ENCODE measurements around the gene OSBPL8.

The OSBPL8 gene

GRCh38 chr12:76546889-76547288 lies 12.7 kb downstream of the OSBPL8 start:
- no peak for DNase-seq (ENCODE audit: low read depth, low spot score)
- no peak overlapping the region for H3K4me3 ChIP-seq (ENCODE audit: low read depth, low read length)
- TF ChIP-seq CTCF (IDR thresholded peaks at IDR 0.05; ENCODE audit: insufficient read depth, low read length, missing control alignments): no peak
- CTCF ChIA-PET: interaction anchor here (0.8 to 1.3 kb wide), 2 partner anchors 11 to 75 kb away, joined by 3 read pairs; no protein-coding TSS in a partner anchor
- POLR2A ChIA-PET: interaction anchor here (0.6 kb wide), 1 partner anchor 882 kb away, joined by 4 read pairs; no protein-coding TSS in a partner anchor

- H3K4me3 ChIP-seq (ENCODE audit: low read depth, low read length): no peak overlapping the region
- no peak for TF ChIP-seq CTCF (IDR thresholded peaks at IDR 0.05; ENCODE audit: insufficient read depth, low read length, missing control alignments)
- ChIA-PET CTCF (no interaction called here), POLR2A (no interaction called here)
- DNase-seq (ENCODE audit: low read depth, low spot score): no peak
Observed at GRCh38 chr12:76545486-76545885, 14.1 kb downstream of the OSBPL8 start.

- no peak for DNase-seq (ENCODE audit: low read depth, low spot score)
- ChIA-PET CTCF (no interaction called here), POLR2A (no interaction called here)
Observed at GRCh38 chr12:76544601-76545261, 14.8 kb downstream of the OSBPL8 start.

GRCh38 chr12:76543813-76544347 lies 15.7 kb downstream of the OSBPL8 start:
- ChIA-PET CTCF (no interaction called here), POLR2A (no interaction called here)
- H3K4me3 ChIP-seq (ENCODE audit: low read depth, low read length): no peak overlapping the region
- TF ChIP-seq CTCF (IDR thresholded peaks at IDR 0.05; ENCODE audit: insufficient read depth, low read length, missing control alignments): no peak
- DNase-seq (ENCODE audit: low read depth, low spot score): no peak

More at GRCh38 chr12:76544601-76545261, 14.8 kb downstream of the OSBPL8 start:
- no peak overlapping the region for H3K4me3 ChIP-seq (ENCODE audit: low read depth, low read length)
- TF ChIP-seq CTCF (IDR thresholded peaks at IDR 0.05; ENCODE audit: insufficient read depth, low read length, missing control alignments): no peak

GRCh38 chr12:76542908-76543307 lies 16.7 kb downstream of the OSBPL8 start:
- DNase-seq (ENCODE audit: low read depth, low spot score): no peak
- no peak overlapping the region for H3K4me3 ChIP-seq (ENCODE audit: low read depth, low read length)
- ChIA-PET CTCF (interaction anchor here (0.7 kb wide), 2 partner anchors 16 to 142 kb away, joined by 3 read pairs; partner anchors contain the start of gene OSBPL8), POLR2A (no interaction called here)
- no peak for TF ChIP-seq CTCF (IDR thresholded peaks at IDR 0.05; ENCODE audit: insufficient read depth, low read length, missing control alignments)

- ChIA-PET CTCF (interaction anchor here (1.4 kb wide), 1 partner anchor 48 kb away, joined by 5 read pairs; no protein-coding TSS in a partner anchor), POLR2A (no interaction called here)
- H3K4me3 ChIP-seq (ENCODE audit: low read depth, low read length): no peak overlapping the region
- no peak for DNase-seq (ENCODE audit: low read depth, low spot score)
- no peak for TF ChIP-seq CTCF (IDR thresholded peaks at IDR 0.05; ENCODE audit: insufficient read depth, low read length, missing control alignments)
Observed at GRCh38 chr12:76539727-76540126, 19.8 kb downstream of the OSBPL8 start.
